ENCODE measurements around the gene GALNT10. TPM values are rescaled to one million over a fixed set of nuclear protein-coding genes. Genes with fewer than 3 reads are reported as not detected.
A peak's percentile ranks its signal among the peaks of the same experiment; 100 is the strongest.

GALNT10 gene
- total RNA-seq, 1 donor, result 17.7 TPM

GRCh38 chr5:154166901-154167791 lies 23.4 kb upstream of the GALNT10 start:
- no peak overlapping the region for H3K4me3 ChIP-seq (ENCODE audit: low read length)
- no peaks in the 10 kb centered on the region for H3K4me1 ChIP-seq (ENCODE audit: insufficient read depth, low read length)
- no peaks in the 10 kb centered on the region for H3K9me3 ChIP-seq (ENCODE audit: low read depth, low read length)
- H3K27me3 ChIP-seq (ENCODE audit: insufficient read depth, low read length), result peaks cover 14% of the 10 kb centered on the region

DNA sequence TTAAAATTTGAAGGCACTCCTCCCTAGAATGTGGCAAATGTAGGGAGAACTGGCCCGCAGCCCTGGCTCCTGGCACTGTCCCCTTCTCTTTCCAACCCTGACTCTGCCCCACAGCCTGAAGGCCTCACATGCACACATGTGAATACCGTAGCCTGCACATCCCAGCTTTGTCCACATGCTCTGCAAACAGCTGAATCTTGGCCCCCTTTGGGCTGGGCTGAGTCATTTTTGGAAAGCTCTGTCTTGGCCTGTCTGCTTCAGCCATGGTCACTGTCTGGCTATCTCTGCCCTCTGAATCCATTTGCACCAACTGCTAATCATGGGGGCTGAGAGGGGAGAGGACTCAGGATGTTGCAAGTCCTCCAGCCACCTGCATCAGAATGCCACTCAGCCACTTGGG lies 22.1 kb upstream of the GALNT10 start:
- Histone ChIP-seq H3K9me3 (ENCODE audit: low read depth, low read length) (no peaks in the 10 kb centered on the region), H3K4me3 (ENCODE audit: low read length) (no peak overlapping the region), H3K4me1 (ENCODE audit: insufficient read depth, low read length) (no peaks in the 10 kb centered on the region), H3K27me3 (ENCODE audit: insufficient read depth, low read length) (peaks cover 9% of the 10 kb centered on the region)

- Histone ChIP-seq H3K4me3 (ENCODE audit: low read length) (no peak overlapping the region), H3K27me3 (ENCODE audit: insufficient read depth, low read length) (no peaks in the 10 kb centered on the region), H3K4me1 (ENCODE audit: insufficient read depth, low read length) (no peaks in the 10 kb centered on the region), H3K9me3 (ENCODE audit: low read depth, low read length) (no peaks in the 10 kb centered on the region)
Observed at GRCh38 chr5:154172785-154173184, 17.7 kb upstream of the GALNT10 start.

DNA sequence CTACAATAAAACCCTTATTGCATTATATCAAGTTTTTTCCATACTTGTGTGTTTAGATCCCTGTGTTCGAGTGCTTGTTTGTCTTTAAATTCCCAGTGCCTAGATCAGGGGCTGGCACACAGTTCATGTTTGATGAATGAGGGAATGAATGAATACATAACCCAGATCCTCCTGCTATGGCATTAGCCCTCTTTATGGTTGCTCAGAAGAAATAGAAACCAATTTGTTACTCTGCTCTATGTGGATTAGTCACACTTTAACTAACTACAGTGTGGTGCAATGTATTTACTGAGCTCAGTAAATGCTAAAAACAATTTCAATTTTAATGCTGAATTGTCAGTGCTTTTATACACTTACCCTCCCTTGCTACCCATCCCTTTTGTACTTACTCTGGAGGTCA lies 16.4 kb upstream of the GALNT10 start:
- H3K9me3 ChIP-seq (ENCODE audit: low read depth, low read length), result no peaks in the 10 kb centered on the region
- no peaks in the 10 kb centered on the region for H3K27me3 ChIP-seq (ENCODE audit: insufficient read depth, low read length)
- H3K4me1 ChIP-seq (ENCODE audit: insufficient read depth, low read length), result no peaks in the 10 kb centered on the region
- H3K4me3 ChIP-seq (ENCODE audit: low read length), result no peak overlapping the region

- no peaks in the 10 kb centered on the region for H3K9me3 ChIP-seq (ENCODE audit: low read depth, low read length)
- H3K4me1 ChIP-seq (ENCODE audit: insufficient read depth, low read length), result no peaks in the 10 kb centered on the region
- no peaks in the 10 kb centered on the region for H3K27me3 ChIP-seq (ENCODE audit: insufficient read depth, low read length)
- H3K4me3 ChIP-seq (ENCODE audit: low read length), result no peak overlapping the region
Observed at GRCh38 chr5:154176181-154176580, 14.4 kb upstream of the GALNT10 start.

DNA sequence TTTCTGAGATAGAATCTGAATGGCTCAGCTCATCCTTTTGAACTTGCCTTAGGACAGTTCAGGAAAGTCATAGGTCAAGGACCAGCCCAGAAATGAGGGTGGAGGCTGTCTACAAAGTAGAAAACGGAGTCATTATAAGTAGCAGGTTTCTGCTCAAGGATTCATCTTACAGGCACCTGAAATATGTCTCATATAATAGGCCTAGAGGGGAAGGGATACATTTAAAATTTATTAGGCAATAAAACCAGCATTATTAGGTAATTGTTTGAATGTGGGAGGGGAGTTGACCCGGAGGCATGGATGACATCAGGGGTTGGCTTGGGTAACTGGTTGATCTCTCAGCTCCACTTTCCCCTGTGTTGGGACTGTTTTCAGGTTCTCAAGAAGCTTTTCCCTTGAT lies 11.9 kb upstream of the GALNT10 start:
- no peaks in the 10 kb centered on the region for H3K4me1 ChIP-seq (ENCODE audit: insufficient read depth, low read length)
- H3K9me3 ChIP-seq (ENCODE audit: low read depth, low read length), result no peaks in the 10 kb centered on the region
- no peaks in the 10 kb centered on the region for H3K27me3 ChIP-seq (ENCODE audit: insufficient read depth, low read length)

GRCh38 chr5:154179846-154180710 lies 10.5 kb upstream of the GALNT10 start:
- no peaks in the 10 kb centered on the region for H3K27me3 ChIP-seq (ENCODE audit: insufficient read depth, low read length)
- H3K4me3 ChIP-seq (ENCODE audit: low read length), result no peak overlapping the region
- H3K4me1 ChIP-seq (ENCODE audit: insufficient read depth, low read length), result no peaks in the 10 kb centered on the region
- no peaks in the 10 kb centered on the region for H3K9me3 ChIP-seq (ENCODE audit: low read depth, low read length)

More for the DNA sequence above, 11.9 kb upstream of the GALNT10 start:
- no peak overlapping the region for H3K4me3 ChIP-seq (ENCODE audit: low read length)

DNA sequence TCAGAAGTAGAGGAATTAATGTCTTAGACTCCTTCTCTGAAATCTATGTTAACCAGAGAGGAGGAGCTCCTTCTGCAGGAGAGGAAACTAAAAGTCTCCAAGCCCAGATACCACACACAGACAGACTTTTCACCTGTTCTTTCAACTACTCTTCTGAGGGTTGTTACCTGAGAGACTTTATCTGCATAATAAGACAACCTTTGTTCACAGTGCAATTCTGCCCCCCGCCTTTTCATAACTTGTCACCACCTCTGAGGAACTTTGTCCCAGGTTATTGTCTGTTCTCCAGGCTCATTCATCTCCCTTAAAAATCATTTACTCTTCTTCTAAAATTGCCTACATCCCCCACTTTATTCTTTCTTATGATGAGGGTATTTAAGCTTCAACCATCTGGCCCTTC lies 9.4 kb upstream of the GALNT10 start:
- H3K4me1 ChIP-seq (ENCODE audit: insufficient read depth, low read length), result no peaks in the 10 kb centered on the region
- no peaks in the 10 kb centered on the region for H3K27me3 ChIP-seq (ENCODE audit: insufficient read depth, low read length)
- H3K4me3 ChIP-seq (ENCODE audit: low read length), result no peak overlapping the region
- no peaks in the 10 kb centered on the region for H3K9me3 ChIP-seq (ENCODE audit: low read depth, low read length)

- H3K27me3 ChIP-seq (ENCODE audit: insufficient read depth, low read length), result peaks cover 5% of the 10 kb centered on the region
- peak overlapping the region; percentile 82 for H3K4me3 ChIP-seq (ENCODE audit: low read length)
- peaks cover 33% of the 10 kb centered on the region for H3K4me1 ChIP-seq (ENCODE audit: insufficient read depth, low read length)
- H3K9me3 ChIP-seq (ENCODE audit: low read depth, low read length), result no peaks in the 10 kb centered on the region
Observed at GRCh38 chr5:154189256-154189818, 1.2 kb upstream of the GALNT10 start.

GRCh38 chr5:154189819-154190594 lies 526 bp upstream of the GALNT10 start:
- Histone ChIP-seq H3K4me1 (ENCODE audit: insufficient read depth, low read length) (peaks cover 33% of the 10 kb centered on the region), H3K27me3 (ENCODE audit: insufficient read depth, low read length) (peaks cover 5% of the 10 kb centered on the region), H3K4me3 (ENCODE audit: low read length) (peak overlapping the region; percentile 82), H3K9me3 (ENCODE audit: low read depth, low read length) (no peaks in the 10 kb centered on the region)

- peak overlapping the region; percentile 13 for H3K4me3 ChIP-seq (ENCODE audit: low read length)
Observed at GRCh38 chr5:154191467-154192261, 1.1 kb downstream of the GALNT10 start.

DNA sequence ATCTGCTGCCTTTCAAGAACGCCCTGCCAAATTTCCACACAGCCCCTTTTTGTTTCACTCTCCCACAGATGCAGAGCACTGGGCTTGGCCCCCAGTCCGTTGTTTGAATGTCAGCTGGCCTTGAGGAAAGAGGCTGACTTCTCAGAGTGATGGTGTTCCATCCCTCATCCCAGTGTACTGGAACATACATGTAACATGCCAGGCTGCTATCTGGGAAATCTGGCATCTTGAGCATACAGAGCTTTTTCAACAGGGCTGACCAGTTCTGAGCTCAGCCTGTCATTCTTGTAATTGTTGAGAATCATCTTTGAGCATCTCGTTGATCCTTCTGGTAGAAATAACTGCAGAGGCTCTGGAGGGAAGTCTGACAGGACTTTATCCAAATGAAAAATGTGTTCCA lies 2.8 kb downstream of the GALNT10 start:
- peaks cover 51% of the 10 kb centered on the region for H3K4me1 ChIP-seq (ENCODE audit: insufficient read depth, low read length)
- H3K4me3 ChIP-seq (ENCODE audit: low read length), result no peak overlapping the region
- H3K27me3 ChIP-seq (ENCODE audit: insufficient read depth, low read length), result peaks cover 5% of the 10 kb centered on the region
- no peaks in the 10 kb centered on the region for H3K9me3 ChIP-seq (ENCODE audit: low read depth, low read length)

More at GRCh38 chr5:154191467-154192261, 1.1 kb downstream of the GALNT10 start:
- H3K9me3 ChIP-seq (ENCODE audit: low read depth, low read length), result no peaks in the 10 kb centered on the region
- peaks cover 5% of the 10 kb centered on the region for H3K27me3 ChIP-seq (ENCODE audit: insufficient read depth, low read length)
- H3K4me1 ChIP-seq (ENCODE audit: insufficient read depth, low read length), result peaks cover 35% of the 10 kb centered on the region

GRCh38 chr5:154193701-154194121 lies 3.2 kb downstream of the GALNT10 start:
- Histone ChIP-seq H3K27me3 (ENCODE audit: insufficient read depth, low read length) (peaks cover 5% of the 10 kb centered on the region), H3K4me3 (ENCODE audit: low read length) (no peak overlapping the region), H3K4me1 (ENCODE audit: insufficient read depth, low read length) (peaks cover 55% of the 10 kb centered on the region), H3K9me3 (ENCODE audit: low read depth, low read length) (no peaks in the 10 kb centered on the region)

Data from mononuclear cell (primary cell).